ENCODE results near the gene NRP1. TPM values are rescaled to one million over a fixed set of nuclear protein-coding genes. Genes with fewer than 3 reads are reported as not detected.

Gene NRP1
- total RNA-seq, 2 experiments from 2014 or later: 0.06 TPM; not detected in 1

- intact Hi-C loops (cut with DNase I, micrococcal nuclease): no loop called here
- POLR2A ChIA-PET: no interaction called here
Observed at GRCh38 chr10:33326933-33327332, 7.5 kb downstream of the NRP1 start.

GRCh38 chr10:33325929-33326328, 8.5 kb downstream of the NRP1 start:
- no peak overlapping the region for H3K4me3 Mint-ChIP-seq
- Histone ChIP-seq H3K36me3 (ENCODE audit: insufficient read depth, low read length) (no peaks in the 10 kb centered on the region), H3K4me3 (ENCODE audit: low read length) (no peak overlapping the region), H3K27ac (ENCODE audit: low read depth in 1 of 2, low read length in 2 of 2) (no peak overlapping the region), H3K4me1 (ENCODE audit: insufficient read depth, low read length) (peaks cover 4% of the 10 kb centered on the region), H3K9me3 (ENCODE audit: control insufficient read depth in 1 of 2, insufficient read depth in 1 of 2, low read length in 2 of 2) (no peaks in the 10 kb centered on the region), H3K27me3 (ENCODE audit: control insufficient read depth in 1 of 2, insufficient read depth in 2 of 2, low read length in 2 of 2) (peaks cover 0 to 8% of the 10 kb centered on the region in 2 experiments)
- no peak for DNase-seq
- intact Hi-C loops (cut with DNase I, micrococcal nuclease): no loop called here
- H3K27ac Mint-ChIP-seq: no peak overlapping the region
- H3K36me3 Mint-ChIP-seq (ENCODE audit: low read depth): no peaks in the 10 kb centered on the region
- ATAC-seq (ENCODE audit: poor library complexity): no peak
- ChIA-PET CTCF (no interaction called here), POLR2A (no interaction called here)
- peaks cover 49% of the 10 kb centered on the region for H3K27me3 Mint-ChIP-seq
- TF ChIP-seq CTCF (IDR thresholded peaks at IDR 0.05): no peak
- peaks cover 7% of the 10 kb centered on the region for H3K4me1 Mint-ChIP-seq (ENCODE audit: low read depth)
- no peaks in the 10 kb centered on the region for H3K9me3 Mint-ChIP-seq

More at GRCh38 chr10:33326933-33327332, 7.5 kb downstream of the NRP1 start:
- no peaks in the 10 kb centered on the region for H3K36me3 ChIP-seq (ENCODE audit: insufficient read depth, low read length)
- Mint-ChIP-seq H3K27ac (no peak overlapping the region), H3K36me3 (ENCODE audit: low read depth) (no peaks in the 10 kb centered on the region), H3K27me3 (peaks cover 58% of the 10 kb centered on the region), H3K4me1 (ENCODE audit: low read depth) (peaks cover 7% of the 10 kb centered on the region), H3K9me3 (no peaks in the 10 kb centered on the region), H3K4me3 (no peak overlapping the region)
- no peak overlapping the region for H3K4me3 ChIP-seq (ENCODE audit: low read length)
- no peak overlapping the region for H3K27ac ChIP-seq (ENCODE audit: low read depth in 1 of 2, low read length in 2 of 2)
- TF ChIP-seq CTCF (IDR thresholded peaks at IDR 0.05): no peak
- peaks cover 5% of the 10 kb centered on the region for H3K4me1 ChIP-seq (ENCODE audit: insufficient read depth, low read length)
- DNase-seq (no peak), ATAC-seq (ENCODE audit: poor library complexity) (no peak)
- peaks cover 7 to 18% of the 10 kb centered on the region in 2 experiments for H3K27me3 ChIP-seq (ENCODE audit: control insufficient read depth in 1 of 2, insufficient read depth in 2 of 2, low read length in 2 of 2)
- CTCF ChIA-PET: interaction anchor here (1.4 kb wide), 1 partner anchor 9 kb away, joined by 3 read pairs; no protein-coding TSS in a partner anchor
- H3K9me3 ChIP-seq (ENCODE audit: control insufficient read depth in 1 of 2, insufficient read depth in 1 of 2, low read length in 2 of 2): no peaks in the 10 kb centered on the region

- Mint-ChIP-seq H3K36me3 (ENCODE audit: low read depth) (no peaks in the 10 kb centered on the region), H3K4me1 (ENCODE audit: low read depth) (no peaks in the 10 kb centered on the region), H3K4me3 (no peak overlapping the region), H3K27me3 (peaks cover 29% of the 10 kb centered on the region), H3K27ac (no peak overlapping the region), H3K9me3 (no peaks in the 10 kb centered on the region)
- Histone ChIP-seq H3K27ac (ENCODE audit: low read depth in 1 of 2, low read length in 2 of 2) (no peak overlapping the region), H3K36me3 (ENCODE audit: insufficient read depth, low read length) (no peaks in the 10 kb centered on the region), H3K4me3 (ENCODE audit: low read length) (no peak overlapping the region), H3K27me3 (ENCODE audit: control insufficient read depth in 1 of 2, insufficient read depth in 2 of 2, low read length in 2 of 2) (peaks cover 0 to 3% of the 10 kb centered on the region in 2 experiments), H3K9me3 (ENCODE audit: control insufficient read depth in 1 of 2, insufficient read depth in 1 of 2, low read length in 2 of 2) (no peaks in the 10 kb centered on the region), H3K4me1 (ENCODE audit: insufficient read depth, low read length) (no peaks in the 10 kb centered on the region)
- CTCF ChIA-PET: no interaction called here
- intact Hi-C loops (cut with DNase I, micrococcal nuclease): no loop called here
- ATAC-seq (ENCODE audit: poor library complexity) (no peak), DNase-seq (no peak)
- TF ChIP-seq CTCF (IDR thresholded peaks at IDR 0.05): no peak
- POLR2A ChIA-PET: no interaction called here
Observed at GRCh38 chr10:33323721-33324120, 10.7 kb downstream of the NRP1 start.
